HG03108 (cell line): ENCODE data around the gene SIGLEC6.

Experiments used
- ATAC-seq: cut with Tn5 transposase; IDR thresholded peaks from one replicate; pipeline ENCODE4 v1.9.1; 2021; ENCODE audit warnings: moderate library complexity; ENCODE audit not compliant: unreplicated experiment

SIGLEC6 gene

GRCh38 chr19:51478381-51479234 is 52.9 kb downstream of the SIGLEC6 start, which contains the start of gene CEACAM18:
CEACAM18 (plus strand) TSS chr19:51478539.
- no peak for ATAC-seq

GRCh38 chr19:51477344-51477743 is 54.1 kb downstream of the SIGLEC6 start:
- ATAC-seq, result no peak

GRCh38 chr19:51476164-51476563 is 55.3 kb downstream of the SIGLEC6 start:
- no peak for ATAC-seq

- ATAC-seq, result no peak
Observed at GRCh38 chr19:51473009-51473707, 58.3 kb downstream of the SIGLEC6 start.

GRCh38 chr19:51472607-51473006 is 58.9 kb downstream of the SIGLEC6 start:
- ATAC-seq, result no peak

- no peak for ATAC-seq
Observed at GRCh38 chr19:51471527-51471926, 59.9 kb downstream of the SIGLEC6 start.

- no peak for ATAC-seq
Observed at GRCh38 chr19:51470966-51471365, 60.5 kb downstream of the SIGLEC6 start.

- no peak for ATAC-seq
Observed at GRCh38 chr19:51469629-51470028, 61.8 kb downstream of the SIGLEC6 start.

GRCh38 chr19:51469162-51469561 is 62.3 kb downstream of the SIGLEC6 start:
- no peak for ATAC-seq

- ATAC-seq, result no peak
Observed at GRCh38 chr19:51468545-51468920, 62.9 kb downstream of the SIGLEC6 start.

- ATAC-seq, result no peak
Observed at GRCh38 chr19:51467864-51468544, 63.5 kb downstream of the SIGLEC6 start.
